Stimulated activated CD8-positive, alpha-beta memory T cell treated with anti-CD3 and anti-CD28 coated beads, Interleukin-2, amount 100 ng/mL, for 1 hour (primary cell): ENCODE measurements around the gene FSTL5.

Source experiments
- DNase-seq, 2 donors: peaks; one replicate each; pipeline ENCODE4 v3.0.0-alpha.2; 2020; ENCODE audit warnings: low read depth in 2 of 2

FSTL5 gene

GRCh38 chr4:161581262-161582230, 582.3 kb downstream of the FSTL5 start:
- no peak for DNase-seq

GRCh38 chr4:161577579-161578301, 586.1 kb downstream of the FSTL5 start:
- DNase-seq: no peak

GRCh38 chr4:161573836-161574235, 590.0 kb downstream of the FSTL5 start:
- DNase-seq: no peak

- DNase-seq: no peak
Observed at GRCh38 chr4:161564230-161564834, 599.5 kb downstream of the FSTL5 start.

GRCh38 chr4:161555689-161556660, 607.8 kb downstream of the FSTL5 start:
- no peak for DNase-seq

GRCh38 chr4:161554372-161554990, 609.3 kb downstream of the FSTL5 start:
- DNase-seq: no peak

- DNase-seq: no peak
Observed at GRCh38 chr4:161546902-161547301, 616.9 kb downstream of the FSTL5 start.

- no peak for DNase-seq
Observed at GRCh38 chr4:161540265-161540664, 623.5 kb downstream of the FSTL5 start.

- no peak for DNase-seq
Observed at GRCh38 chr4:161538941-161539340, 624.9 kb downstream of the FSTL5 start.

GRCh38 chr4:161530710-161531109, 633.1 kb downstream of the FSTL5 start:
- no peak for DNase-seq

GRCh38 chr4:161525121-161525520, 638.7 kb downstream of the FSTL5 start:
- no peak for DNase-seq

GRCh38 chr4:161522031-161522430, 641.8 kb downstream of the FSTL5 start:
- no peak for DNase-seq

- no peak for DNase-seq
Observed at GRCh38 chr4:161519611-161520010, 644.2 kb downstream of the FSTL5 start.

GRCh38 chr4:161517941-161518340, 645.9 kb downstream of the FSTL5 start:
- DNase-seq: no peak

GRCh38 chr4:161505141-161505540, 658.7 kb downstream of the FSTL5 start:
- no peak for DNase-seq

- no peak for DNase-seq
Observed at GRCh38 chr4:161498155-161498554, 665.6 kb downstream of the FSTL5 start.

- DNase-seq: no peak
Observed at GRCh38 chr4:161486461-161486860, 677.3 kb downstream of the FSTL5 start.

GRCh38 chr4:161466316-161466715, 697.5 kb downstream of the FSTL5 start:
- DNase-seq: no peak

GRCh38 chr4:161463436-161463835, 700.4 kb downstream of the FSTL5 start:
- no peak for DNase-seq

- no peak for DNase-seq
Observed at GRCh38 chr4:161457906-161458305, 705.9 kb downstream of the FSTL5 start.

- DNase-seq: no peak
Observed at GRCh38 chr4:161457311-161457710, 706.5 kb downstream of the FSTL5 start.
